ENCODE results near the gene CKLF.

CKLF gene

DNA sequence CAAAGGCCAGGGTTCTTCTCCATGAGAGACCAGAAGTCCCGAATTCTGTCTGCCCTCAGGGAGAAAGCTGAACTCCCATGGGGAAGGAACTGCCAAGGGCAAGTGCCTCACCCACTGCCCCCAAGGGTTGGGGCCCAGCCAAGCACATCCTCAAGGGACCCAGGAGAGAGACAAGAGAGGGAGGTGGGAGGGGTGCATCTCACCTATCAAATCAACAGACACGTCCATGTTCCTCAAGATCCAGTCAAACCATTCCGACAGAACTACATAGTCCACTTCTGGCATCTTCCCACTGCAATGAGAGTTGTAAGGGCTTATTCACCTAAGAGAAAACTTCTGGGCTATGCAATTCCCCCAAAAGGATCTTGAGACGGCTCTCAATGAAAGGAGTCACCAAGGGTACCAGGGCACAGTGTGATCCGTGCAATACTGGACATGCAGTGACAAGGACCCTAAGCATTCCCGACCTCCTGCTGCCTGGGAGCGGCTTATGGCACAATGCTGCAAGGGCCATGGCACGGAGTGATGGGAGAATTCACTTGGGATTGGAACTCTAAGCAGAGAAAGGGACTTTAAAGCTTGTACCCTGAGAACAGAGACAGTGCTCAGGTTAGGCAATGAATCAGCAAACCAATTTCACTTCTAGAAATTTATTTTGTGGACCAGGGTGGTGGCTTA, 34.7 kb upstream of the CKLF start:
- DNase-seq = no peak

DNA sequence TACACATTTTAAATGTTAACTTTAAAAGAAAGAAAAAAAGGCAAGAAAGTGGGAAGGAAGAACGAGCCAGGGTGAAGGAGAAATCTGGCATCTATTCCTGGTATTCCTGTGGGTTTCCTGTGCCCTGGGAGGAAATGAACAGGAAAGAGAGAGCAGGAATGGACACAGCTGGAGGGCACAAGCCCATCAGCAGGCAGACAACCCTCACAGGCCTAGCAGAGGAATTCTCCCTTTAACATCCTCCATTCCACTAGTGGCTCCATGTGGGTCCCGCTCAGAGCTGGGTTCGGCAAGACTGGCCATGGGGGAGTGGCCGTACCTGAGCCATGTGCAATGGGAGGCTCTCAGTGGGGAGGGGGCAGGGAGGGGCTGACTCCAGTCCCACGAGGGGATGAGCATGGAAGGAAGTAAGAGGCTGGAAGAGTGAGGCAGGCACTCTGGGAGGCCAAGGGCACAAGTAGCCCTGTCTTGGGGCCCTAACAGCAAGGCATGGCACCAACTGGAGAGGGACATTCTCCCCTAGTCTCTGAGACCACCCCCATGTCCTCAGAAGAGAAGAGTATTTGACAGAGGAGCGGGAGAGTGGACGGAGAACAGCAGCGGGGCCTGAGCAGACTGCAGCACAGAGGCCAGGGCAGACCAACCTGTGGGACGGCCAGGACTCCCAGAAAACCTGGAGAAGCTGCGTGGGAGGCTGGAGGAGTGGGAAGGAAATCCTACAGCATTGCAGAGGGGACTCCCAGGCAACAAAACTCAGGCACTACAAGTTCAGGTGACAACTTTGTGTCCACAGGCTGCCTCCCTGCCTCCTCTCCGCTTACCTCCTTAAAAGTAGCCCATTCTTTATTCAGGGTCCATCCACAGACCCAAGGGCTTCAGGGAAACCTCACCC, 32.6 kb upstream of the CKLF start:
- no peak for DNase-seq

DNA sequence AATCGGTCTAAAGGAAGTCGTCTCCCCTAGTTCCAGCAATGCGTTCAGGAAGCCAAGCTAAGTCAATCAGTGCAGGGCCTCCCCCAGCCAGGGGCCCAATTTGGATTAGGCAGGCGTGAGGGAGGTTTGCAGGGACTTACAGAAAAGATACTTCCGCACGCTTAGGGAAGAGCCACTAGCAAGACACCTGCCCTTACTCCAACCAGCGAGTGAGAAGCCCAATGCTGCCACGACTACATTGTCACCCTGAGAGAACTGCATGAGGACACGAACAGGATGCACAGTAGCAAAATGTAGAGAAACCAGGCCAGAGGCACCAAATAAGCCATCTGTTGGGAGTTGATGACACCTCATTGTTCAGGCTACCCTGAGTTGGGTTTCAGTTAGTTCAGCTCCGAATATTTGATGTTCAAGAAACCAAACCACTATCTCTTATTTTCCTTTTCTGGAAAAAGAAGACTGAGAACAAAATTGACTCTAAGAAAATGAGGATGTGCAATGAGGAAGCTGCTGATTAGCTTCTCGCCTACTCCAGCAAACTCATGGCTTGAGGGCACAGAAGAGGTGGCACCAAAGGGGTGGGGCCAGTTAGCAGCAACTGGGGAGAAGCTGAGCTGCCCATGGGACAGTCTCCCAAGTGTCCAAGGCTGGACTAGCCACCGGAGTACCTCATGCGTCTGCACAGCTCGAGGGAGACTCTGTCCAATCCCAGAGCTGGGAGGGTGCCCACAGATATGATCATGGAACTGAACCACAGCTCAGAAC, 31.8 kb upstream of the CKLF start:
- peak; percentile 19 for DNase-seq

GRCh38 chr16:66521252-66521713, 31.1 kb upstream of the CKLF start:
- no peak for DNase-seq

GRCh38 chr16:66521951-66522771, 30.2 kb upstream of the CKLF start:
- DNase-seq = peak; percentile 74

DNA sequence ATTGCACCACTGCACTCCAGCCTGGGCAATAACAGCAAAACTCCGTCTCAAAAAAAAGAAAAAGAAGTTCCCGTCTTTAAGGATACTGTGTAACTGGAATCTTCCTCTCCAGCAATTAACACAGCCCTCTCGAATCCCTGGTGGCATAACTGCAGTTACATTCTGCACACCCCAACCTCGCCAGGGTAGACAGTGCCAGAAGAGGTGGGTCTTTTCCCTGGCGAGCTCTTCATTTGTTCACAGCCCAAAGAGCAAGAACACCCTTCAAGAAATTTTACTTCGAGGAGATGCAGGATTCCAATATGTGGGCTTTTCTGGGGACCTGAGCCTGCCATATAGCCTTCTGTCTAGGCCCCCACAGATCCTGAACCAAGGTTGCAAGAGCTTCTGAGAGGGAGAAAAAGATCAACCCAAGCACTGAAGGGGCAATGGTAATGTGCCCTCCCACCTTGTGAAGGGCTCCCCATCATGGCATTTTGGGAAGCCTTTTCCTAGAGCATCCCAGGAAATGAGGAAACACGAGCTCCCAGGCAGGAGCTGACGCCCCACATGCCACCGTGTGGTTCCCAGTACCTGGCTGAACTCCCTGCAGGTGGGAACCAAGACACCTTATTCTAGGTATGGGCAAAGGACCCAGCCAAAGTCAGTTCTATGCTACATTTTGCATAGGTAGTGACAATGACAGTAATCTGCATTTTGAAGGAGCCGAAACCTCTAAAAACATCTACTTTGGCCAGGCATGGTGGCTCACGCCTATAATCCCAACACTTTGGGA, 29.4 kb upstream of the CKLF start:
- DNase-seq = no peak

GRCh38 chr16:66523861-66524354, 28.5 kb upstream of the CKLF start:
- DNase-seq = peak; percentile 44

DNA sequence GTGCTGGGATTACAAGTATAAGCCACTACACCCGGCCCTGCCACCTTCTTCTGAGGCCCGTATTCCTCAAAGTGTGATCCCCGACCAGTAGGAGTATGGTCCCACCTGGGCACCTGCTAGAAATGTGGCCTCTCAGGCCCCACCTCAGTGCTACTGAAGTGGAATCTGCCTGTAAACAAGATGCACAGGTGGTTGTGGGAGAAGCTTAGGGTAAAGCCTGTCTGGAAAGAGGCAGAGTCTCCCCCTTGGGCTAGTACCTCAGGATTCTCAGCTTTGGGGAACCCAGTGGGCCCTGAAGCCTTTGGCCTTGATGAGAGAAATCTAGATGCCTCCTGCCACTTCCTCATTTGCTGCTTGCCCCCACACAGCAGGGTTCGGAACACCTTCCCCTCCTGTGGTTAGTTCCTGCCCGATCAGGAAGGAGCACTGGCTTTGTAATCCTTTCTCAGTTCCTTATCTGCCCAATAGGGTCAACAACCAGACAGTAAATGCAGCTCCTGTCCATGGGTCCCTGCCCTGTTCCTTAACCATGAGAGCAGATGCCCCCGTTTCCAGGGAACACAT, 27.7 kb upstream of the CKLF start:
- DNase-seq = peak; percentile 82

GRCh38 chr16:66525396-66526180, 26.8 kb upstream of the CKLF start:
- no peak for DNase-seq

DNA sequence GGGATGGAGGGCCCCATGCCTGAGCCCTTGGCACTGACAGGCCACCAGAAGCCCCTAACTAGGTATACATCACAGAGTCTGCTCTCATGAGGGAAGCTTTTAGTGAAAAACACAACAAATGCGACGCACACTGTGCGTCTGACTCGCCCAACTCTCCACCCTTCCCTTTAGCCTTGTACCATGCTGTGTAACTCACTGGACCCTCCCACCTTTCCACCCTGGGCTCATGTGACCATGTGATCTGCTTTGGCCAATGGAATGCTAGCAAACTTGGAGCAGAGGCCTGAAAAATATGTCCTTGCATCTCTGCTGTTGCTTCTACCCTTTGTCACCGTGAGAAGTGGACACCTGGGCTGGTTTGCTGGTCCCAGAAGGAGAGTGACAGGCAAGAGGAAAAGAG, 24.1 kb upstream of the CKLF start:
- DNase-seq = no peak

DNA sequence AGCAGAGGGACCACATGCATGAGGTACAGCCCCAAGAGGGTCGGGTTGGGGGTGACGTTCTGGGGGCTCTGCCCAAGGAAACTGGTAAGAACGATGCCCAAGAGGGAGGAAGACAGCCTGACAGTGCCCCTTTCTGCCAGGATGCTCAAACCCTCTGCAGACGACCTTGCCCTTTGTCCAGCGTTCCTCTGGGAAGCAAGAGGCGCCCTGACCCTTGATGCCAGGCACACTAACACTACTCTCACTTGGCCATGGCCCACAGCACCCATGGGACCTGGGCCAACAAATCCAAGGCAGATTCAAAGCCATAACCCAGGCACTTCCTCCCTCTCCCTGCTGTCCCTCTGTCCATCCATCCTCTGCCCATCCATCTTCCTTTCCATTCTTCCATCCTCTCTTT, 22.9 kb upstream of the CKLF start:
- no peak for DNase-seq

DNA sequence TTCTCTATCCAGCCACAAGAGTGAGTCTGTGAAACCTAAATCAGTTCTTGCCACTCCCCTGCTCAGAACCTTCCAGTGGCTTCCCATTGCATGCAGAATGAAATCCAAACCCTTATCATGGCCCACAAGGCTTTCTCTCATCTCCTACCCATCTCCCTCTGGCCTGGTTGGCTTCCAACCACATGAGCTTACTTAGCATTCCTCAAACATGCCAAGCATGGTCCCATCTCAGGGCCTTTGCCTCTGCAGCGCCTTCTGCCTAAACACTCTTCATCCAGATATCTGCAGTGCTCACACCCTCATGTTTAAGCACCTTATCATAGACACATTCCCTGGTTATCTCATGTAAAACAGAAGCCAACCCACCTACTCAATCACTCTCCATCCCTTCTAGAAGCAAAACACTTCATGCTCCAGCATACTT, 18.0 kb upstream of the CKLF start:
- DNase-seq = no peak

DNA sequence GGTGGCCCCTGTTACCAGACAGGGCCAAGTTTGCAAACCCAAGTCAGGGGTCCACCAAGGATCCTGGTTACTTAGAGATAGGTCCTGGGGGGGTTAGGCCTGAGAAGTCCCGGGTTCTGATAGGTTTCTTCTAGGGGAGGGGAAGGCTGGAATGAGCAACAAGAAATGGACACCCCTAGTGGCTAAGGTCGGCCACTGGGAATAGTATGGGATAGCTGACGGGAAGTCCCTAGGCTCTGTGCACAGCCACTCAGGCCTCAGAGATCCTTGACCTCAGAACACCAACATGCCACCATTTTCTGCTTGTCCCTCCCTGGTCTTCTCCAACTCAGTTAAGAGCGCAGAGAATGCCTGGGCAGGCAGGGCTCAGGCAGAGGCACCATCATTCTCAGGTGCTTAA, 15.9 kb upstream of the CKLF start:
- DNase-seq = no peak

DNA sequence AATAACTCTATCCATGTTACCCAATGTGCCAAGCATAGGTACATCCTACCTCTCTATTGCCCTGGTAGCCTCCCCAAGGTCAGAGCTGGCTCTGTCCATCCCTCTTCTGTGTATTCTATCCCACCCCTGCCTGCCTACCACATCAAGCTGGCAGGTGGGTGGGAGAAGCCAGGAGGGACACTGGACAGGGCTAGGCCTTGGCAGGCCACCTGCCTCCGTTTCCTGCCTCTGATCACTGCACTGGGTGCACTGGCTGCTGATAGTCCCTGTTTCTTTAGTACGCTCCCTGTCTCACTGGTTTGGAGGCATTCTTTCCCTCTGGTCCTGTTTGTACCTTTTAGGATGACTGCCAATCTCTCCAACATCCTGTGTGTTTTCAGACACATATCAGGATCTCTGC, 15.1 kb upstream of the CKLF start:
- no peak for DNase-seq

GRCh38 chr16:66538910-66539309, 13.5 kb upstream of the CKLF start:
- DNase-seq = no peak

DNA sequence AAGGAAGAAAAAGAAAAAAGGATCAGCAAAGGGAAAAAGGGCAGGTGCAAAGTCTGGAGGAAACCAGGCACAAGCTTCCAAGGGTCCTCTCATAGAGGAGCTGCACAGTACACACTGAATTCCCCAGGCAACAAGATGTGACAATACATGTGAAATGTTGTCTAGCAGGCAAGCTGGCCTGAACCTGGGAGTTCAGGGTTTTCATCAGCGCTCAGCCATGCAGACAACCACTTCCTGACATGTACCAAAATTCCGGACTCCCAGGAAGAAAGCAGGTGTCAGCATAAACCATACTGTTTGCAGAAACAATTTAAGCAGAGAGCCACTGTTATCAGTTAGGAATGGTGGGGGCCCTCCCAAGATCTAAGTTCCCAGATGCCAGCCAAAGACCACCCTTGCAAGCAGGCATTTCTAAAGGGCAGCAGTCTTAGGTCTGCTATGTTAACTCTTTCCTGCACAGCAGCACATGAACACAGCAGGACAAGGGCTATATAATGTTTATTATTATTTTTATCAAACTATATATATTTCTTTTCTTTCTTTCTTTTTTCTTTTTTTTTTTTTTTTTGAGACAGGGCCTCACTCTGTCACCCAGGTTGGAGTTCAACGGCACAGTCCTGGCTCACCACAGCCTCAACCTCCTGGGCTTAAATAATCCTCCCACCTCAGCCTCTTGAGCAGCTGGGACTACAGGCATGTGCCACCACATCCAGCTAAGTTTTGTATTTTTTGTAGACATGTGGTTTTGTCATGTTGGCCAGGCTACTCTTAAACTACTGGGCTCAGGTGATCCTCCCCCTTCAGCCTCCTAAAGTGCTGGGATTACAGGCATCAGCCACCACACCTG, 12.5 kb upstream of the CKLF start:
- no peak for DNase-seq

DNA sequence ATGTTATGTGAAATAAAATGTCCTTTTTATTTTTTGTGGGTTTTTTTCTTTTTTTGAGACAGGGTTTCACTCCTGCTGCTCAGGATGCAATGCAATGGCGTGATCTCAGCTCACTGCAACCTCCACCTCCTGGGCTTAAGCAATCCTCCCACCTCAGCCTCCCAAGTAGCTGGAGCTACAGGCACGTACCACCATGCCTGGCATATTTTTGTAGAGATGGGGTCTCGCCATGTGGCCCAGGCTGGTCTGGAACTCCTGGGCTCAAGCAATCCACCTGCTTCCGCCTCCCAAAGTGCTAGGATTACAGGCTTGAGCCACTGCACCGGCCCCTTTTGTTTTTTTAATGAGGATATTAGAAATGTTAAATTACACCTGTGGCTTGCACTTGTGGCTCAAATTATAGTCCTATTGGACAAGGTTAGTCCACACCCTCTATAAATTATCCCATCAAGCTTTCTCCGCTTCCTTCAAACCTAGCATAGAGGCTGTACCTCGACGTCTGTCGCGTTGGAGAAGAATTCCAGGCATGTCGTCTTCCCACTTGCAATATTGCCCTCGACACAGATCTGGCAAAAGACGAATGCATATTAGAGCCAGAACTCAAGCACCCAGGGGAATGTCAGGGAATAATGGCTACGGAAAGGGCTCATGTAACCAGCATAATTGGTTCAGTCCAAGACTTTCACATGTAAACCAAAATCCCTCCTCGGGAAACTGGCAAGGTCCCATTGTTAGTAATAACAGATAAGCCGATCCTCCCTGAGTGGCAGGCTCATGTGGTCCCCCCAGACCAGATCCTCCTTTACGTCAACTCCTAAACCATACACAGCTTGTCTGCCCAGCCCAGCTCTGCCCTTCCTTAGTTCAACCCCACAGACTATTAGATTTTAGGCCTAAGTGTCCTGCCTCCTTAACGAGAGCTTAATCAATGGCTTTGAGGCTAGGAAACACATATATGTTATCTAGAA, 10.7 kb upstream of the CKLF start:
- DNase-seq = no peak

- DNase-seq = no peak
Observed at GRCh38 chr16:66542396-66542795, 10.0 kb upstream of the CKLF start.
